ENCODE measurements around the gene PICALM.

DNA sequence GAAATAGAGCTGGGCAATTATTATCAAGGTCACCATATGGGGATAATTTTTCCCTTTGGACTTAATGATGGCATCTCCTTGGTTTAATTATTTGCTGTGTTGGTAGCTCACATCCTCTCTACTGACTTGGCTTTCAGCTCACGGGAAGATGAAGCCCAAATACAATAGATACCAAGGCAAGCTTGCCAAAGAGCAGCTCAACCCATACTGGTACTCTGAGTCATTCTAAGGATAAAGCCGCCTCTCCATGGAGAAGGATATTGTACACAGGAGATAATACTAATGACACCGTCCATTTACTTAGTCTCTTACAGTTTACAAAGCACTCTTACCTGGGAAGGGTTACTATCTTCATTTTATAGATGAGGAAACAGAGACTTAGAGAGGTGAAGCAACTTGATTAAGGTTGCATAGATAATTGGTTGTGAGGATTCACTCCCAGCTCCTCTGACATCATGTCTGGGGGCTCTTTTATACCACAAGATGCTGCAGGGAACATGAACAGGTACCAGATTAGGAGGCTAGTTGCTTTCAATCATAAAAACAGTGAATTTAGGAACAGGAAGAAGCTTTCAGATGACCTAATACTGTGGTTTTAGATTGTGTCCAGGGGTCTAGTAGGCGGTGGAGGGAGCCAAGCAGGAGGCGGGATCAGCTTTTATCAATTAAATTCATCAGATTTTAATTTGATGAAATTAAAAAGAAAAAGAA, 48.3 kb upstream of the PICALM start:
- TF ChIP-seq, protein P1, sequence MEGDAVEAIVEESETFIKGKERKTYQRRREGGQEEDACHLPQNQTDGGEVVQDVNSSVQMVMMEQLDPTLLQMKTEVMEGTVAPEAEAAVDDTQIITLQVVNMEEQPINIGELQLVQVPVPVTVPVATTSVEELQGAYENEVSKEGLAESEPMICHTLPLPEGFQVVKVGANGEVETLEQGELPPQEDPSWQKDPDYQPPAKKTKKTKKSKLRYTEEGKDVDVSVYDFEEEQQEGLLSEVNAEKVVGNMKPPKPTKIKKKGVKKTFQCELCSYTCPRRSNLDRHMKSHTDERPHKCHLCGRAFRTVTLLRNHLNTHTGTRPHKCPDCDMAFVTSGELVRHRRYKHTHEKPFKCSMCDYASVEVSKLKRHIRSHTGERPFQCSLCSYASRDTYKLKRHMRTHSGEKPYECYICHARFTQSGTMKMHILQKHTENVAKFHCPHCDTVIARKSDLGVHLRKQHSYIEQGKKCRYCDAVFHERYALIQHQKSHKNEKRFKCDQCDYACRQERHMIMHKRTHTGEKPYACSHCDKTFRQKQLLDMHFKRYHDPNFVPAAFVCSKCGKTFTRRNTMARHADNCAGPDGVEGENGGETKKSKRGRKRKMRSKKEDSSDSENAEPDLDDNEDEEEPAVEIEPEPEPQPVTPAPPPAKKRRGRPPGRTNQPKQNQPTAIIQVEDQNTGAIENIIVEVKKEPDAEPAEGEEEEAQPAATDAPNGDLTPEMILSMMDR (conservative IDR thresholded peaks at IDR 0.05; ENCODE audit: low read depth, low read length) = no peak
- no peak for TF ChIP-seq MAFK (IDR thresholded peaks at IDR 0.05; ENCODE audit: low read depth, low read length)
- no peak; the same call in 1 of the 2 replicates for TF ChIP-seq FOS (IDR thresholded peaks at IDR 0.05; ENCODE audit: low read depth, low read length)

Measured in IMR-90 (cell line).